ENCODE results near the gene PPM1J.
A peak's percentile ranks its signal among the peaks of the same experiment; 100 is the strongest.

The PPM1J gene

DNA sequence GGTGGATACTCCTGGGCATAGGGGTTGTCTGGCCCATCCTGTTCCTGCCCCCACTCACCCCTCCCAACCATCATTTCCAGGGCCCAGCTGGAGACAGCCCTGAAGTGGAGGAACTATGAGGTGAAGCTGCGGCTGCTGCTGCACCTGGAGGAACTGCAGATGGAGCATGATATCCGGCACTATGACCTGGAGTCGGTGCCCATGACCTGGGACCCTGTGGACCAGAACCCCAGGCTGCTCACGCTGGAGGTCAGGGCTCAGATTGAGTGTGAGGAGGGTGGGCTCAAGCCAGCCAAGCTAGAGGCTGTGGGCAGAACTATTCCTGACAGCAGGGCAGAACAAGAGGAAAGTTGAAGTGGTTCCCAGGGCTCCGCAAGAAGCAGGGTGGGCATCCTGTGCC, 22.5 kb downstream of the PPM1J start:
- DNase-seq (ENCODE audit: low spot score), result no peak

DNA sequence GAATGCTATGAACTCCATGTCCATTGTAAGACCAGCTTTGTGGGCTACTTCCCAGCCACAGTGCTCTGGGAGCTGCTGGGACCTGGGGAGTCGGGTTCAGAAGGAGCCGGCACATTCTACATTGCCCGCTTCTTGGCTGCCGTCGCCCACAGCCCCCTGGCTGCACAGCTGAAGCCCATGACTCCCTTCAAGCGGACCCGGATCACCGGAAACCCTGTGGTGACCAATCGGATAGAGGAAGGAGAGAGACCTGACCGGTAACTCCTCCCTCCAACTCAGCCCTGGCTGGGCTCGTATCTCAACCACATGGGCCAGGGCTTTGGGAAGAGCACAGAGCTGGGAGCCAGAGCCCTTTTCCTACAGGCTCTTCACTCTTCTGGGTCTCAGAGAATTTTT, 25.3 kb downstream of the PPM1J start:
- no peak for DNase-seq (ENCODE audit: low spot score)

DNA sequence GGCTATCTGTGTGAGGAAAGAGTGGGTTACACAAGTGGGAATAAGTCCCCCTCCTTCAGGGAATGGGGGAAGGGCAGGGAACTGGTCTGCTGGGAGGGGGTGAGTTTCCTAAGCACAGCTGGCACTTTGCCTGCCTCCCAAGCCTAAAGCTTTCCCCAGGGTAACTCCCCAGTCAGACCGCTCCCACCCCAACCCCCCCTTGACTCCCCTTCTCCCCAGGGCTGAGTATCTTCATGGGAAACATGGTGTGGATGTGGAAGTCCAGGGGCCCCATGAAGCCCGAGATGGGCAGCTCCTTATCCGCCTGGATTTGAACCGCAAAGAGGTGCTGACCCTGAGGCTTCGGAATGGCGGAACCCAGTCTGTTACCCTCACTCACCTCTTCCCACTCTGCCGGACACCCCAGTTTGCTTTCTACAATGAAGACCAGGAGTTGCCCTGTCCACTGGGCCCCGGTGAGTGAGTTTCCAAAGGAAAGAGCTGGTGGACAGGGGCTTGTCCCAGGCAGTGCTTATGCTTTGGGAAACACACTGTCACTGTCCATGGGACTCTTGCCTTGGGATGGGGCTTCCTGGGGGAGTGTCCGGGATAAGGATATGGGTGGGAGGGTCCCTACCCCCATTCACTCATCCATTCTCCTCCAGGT, 25.8 kb downstream of the PPM1J start:
- no peak for DNase-seq (ENCODE audit: low spot score)

DNA sequence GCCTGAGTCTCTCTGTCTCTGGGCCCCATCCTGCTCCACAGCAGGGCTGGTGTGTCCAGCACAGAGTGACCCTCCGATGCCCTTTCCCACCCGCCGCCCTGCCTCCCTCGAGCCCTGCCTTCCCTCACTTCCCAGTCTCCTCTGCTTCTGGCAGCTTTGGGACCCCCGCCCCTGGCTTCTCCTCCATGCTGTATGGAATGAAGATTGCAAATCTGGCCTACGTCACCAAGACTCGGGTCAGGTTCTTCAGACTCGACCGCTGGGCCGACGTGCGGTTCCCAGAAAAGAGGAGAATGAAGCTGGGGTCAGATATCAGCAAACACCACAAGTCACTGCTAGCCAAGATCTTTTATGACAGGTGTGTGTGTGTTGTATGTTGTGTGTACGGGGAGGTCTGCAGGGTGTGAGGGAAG, 26.3 kb downstream of the PPM1J start:
- no peak for DNase-seq (ENCODE audit: low spot score)

DNA sequence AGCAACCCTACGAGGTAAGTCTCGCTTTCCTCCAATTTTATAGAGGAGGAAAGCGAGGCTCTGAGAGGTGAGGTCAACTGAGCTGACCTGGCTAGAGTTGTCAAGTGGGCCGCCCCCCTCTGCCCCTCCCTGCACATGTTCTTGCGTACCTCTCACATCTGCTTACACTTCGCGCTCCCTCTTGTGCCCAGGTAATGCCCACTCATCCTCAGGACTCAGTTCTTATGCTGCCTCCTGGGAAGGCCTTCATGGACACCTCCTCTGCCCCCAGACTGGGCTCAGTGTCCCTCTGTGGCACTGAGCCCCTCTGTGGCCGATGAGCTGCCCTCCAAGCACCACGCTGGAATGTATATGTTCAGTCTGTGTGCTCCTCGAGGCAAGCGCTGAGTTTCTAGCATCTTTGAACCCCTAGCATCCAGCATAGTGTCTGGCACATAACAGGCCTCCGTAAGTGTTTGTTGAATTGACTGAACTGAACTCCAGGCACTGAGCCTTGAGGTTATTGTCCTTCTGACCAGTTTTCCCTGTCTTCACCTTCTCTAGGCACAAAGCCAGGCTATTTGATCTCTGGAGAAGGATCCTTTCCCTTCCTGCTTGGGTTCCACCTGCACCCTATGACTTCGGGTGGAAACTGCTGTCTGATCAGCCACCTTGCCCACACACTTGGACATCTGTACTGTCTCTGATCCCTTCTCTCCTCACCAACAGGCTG, 27.2 kb downstream of the PPM1J start:
- DNase-seq (ENCODE audit: low spot score), result no peak

DNA sequence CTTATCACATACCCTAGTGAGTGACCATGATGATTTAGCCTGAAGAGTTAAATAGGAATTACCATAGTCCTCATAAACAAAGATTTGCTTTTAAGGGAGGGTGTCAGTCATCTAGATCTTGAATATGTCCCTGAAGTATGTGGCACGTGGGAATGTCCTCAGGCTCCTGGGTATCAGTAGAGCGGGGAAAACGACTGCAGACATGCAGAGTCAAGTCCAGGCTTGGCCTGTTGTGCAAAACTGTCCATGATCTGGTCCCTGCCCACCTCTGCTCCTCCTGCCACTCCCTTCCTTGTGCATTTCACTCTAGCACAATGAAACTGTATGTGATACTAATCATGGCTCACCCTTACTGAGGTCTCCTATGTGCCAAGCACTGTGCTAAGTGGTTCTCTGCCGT, 27.8 kb downstream of the PPM1J start:
- DNase-seq (ENCODE audit: low spot score), result no peak

DNA sequence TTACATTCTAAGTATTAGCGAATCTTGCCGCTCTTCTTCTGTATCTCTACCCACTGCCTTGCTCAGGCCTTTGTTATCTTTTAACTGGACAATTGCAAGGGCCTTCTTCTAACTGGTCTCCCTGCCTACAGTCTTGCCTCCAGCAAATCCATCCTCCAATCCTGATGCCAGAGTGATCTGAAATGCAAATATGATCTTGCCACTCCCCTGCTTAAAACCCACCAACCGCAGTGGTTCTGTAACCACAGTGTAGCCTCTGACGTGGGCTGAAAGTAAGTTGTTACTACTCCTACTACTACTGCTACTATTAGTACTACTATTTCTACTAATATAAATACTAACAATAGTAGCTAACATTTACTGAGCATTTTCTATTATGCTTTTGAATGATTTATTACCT, 28.3 kb downstream of the PPM1J start:
- DNase-seq (ENCODE audit: low spot score), result no peak

DNA sequence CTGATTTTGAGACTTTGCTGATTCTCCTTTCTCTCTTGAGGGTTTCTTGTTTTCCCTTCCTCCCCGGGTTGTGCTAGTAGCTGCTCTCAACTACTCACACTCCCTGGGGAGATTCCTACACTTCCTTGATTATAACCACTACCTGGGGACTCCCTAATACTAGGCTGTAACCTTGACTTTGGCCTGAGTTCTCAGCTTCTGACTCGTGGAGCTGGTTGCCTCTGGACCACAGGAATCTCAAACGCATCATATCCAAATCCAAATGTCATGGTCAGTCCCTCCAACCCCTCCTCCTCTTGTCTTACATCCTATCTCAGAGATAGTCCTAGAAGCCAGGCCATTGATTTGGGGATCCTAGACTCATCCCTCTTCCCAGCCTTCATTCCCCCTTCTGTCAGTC, 28.7 kb downstream of the PPM1J start:
- DNase-seq (ENCODE audit: low spot score), result no peak

DNA sequence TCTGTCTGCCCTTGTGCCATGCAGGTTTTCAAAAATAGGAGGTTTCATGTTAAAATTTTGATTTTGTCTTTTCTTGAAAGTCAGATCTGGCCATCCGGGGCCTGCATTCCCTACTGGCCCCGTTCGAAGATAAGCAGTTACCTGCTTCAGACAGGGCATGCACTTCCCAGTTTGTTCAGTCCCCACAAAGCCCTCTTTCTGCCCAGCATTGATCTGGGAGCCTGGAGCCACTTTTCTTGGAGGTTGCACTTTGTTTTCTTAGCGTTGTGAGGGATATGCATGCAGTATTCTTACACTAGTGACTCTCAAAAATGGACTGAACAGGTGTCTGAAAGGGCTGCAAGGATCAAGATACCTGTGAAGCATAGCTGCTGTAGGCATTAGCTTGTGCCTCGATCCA, 29.2 kb downstream of the PPM1J start:
- DNase-seq (ENCODE audit: low spot score), result no peak

DNA sequence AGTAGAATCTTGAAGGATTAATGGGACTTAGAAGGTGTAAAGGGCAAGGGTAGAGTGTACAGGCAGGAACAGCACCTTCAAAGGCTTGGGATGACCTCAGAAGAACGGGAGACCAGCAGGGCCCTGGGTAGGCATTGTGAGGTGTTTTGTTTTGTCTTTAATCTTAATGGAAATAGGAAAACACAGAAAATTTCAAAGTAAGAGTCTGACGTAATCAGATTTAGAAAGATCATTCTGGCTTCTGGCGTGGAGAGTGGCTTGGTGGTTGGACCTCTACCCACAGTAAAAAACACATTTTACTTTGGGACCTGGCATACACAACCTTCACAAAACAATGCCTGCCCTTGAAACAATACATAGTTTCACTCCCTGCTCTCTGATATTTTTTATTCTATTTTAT, 36.5 kb downstream of the PPM1J start:
- no peak for DNase-seq (ENCODE audit: low spot score)

DNA sequence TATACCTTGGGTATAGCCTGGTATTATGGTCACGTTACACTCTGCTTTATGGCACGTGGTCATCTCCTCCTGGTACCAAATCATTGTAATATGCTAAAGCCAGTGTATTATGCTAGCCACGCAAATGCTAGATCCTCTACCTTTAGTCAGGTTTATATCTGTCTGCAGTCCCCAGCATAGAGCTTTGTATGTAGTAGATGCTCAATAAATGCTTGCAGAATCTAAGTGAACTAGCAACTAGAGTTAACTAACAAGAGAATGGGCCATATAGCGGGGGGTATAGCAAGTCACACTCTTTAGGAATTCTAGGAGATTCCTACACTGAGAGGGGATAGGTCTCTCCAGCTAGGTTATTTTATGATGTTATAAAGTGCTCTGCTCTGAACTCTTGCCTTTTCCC, 37.6 kb downstream of the PPM1J start:
- no peak for DNase-seq (ENCODE audit: low spot score)

DNA sequence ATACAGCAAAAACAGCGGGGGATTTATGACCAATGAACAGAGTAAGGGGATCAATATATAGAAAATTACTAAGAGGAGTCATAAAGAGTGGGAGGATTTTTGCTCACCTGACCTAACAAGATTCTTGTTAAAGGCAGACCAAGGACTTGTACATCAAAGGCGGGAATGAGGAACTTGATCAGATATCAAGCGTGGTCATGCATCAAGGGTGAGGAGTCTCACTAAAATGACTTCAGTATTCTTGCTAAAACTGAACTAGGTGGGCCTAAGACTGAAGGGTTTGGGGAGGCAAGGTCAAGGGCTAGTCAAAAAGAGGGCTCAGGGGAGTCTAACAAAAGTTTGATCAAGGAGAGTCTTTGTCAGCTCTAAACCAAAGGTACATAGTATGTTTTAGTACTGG, 38.6 kb downstream of the PPM1J start:
- DNase-seq (ENCODE audit: low spot score), result no peak

DNA sequence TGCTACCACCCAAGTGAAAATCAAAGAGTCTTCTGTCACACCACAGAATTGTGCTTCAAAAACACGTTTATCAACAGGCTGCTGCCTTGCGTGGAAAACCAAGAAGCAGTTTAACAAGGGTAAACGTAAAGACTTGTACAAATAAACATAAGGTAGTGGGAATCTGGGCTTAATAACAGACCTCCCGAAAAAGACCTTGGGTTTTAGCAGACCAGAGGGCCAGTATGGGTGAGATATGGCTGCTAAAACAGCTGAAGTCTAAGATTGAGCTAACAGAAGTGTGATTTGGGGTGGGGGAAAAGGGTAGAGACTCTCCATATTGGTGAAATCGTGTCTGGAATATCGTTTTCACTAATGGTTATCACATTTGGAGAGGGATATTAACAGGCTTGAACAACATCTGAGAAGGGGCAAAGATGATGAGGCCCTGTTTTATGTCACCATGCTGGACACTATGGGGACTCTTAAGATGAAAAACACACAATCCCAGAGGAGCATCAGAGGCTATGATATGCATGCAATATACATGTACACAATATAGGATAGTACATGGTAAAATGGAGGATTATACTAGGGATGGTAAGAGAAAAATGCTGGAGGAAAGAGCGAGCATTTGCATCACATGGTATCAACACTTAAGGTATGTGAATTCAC, 39.3 kb downstream of the PPM1J start:
- no peak for DNase-seq (ENCODE audit: low spot score)

DNA sequence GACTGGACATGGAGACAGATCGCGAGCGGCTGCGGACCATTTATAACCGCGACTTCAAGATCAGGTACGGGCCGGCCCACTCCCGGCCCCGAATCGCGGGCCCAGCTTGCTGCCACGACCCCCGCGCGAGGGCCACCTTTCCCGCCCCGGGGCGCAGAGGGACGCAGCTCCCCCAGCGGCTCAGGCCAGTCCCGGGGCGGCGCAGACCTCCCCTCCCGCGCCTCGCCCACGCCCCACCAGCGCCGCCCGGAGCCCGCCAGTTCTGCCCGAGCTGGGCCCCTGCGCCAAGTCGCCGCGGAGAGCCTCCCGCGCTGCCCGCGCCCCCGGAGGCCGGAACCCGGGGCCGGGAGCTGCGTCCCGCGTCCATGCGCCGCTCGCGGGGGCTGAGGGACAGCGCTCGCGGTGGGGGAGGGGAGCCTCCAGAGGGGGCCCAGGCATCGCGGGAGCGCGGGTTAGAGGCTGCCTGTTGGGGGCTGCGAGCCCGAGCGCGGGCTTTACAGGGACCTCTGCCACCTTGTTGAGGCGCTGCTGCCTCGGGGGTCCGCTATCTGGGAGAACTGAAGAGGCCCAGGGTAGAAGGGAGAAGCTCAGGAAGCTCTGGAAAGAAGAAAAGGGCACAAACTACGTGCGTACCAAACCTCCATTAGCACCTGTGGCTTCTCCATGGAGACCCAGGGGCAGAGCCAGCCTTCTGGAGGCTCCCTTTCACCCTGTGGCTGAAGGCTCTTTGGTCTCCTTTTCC, 40.0 kb downstream of the PPM1J start:
- peak; percentile 47 for DNase-seq (ENCODE audit: low spot score)

DNA sequence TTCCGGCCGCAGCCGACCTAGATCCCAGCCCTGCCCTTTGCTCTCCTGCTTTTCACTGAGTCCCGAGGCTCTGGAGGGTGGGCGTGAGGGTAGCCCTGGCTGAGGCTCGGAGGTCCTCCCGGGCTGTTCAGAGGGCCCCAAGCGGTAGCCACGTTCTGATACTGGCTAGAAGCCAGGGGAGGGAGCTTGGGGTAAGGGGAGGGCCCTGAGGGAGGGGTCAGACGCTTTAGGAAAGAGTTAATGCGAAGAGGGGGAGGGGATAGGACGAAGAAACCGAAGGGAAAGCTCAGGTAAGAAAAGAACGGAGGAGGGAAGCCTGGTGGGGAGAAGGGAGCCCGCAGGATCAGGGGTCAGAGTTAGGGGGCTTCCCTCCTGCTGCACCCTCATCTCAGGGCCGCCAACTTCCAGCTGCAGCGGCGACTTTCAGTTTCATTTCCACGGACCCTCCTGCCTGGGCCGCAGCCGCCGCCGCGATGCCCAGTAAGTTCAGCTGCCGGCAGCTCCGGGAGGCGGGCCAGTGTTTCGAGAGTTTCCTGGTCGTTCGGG, 40.6 kb downstream of the PPM1J start, which contains the start of gene MOV10:
Gene MOV10, plus strand, starts transcription at position 220 of the 546 bp plus-strand sequence. Its CDS starts 254 bp downstream, at position 474.
- DNase-seq (ENCODE audit: low spot score), result peak; percentile 61

DNA sequence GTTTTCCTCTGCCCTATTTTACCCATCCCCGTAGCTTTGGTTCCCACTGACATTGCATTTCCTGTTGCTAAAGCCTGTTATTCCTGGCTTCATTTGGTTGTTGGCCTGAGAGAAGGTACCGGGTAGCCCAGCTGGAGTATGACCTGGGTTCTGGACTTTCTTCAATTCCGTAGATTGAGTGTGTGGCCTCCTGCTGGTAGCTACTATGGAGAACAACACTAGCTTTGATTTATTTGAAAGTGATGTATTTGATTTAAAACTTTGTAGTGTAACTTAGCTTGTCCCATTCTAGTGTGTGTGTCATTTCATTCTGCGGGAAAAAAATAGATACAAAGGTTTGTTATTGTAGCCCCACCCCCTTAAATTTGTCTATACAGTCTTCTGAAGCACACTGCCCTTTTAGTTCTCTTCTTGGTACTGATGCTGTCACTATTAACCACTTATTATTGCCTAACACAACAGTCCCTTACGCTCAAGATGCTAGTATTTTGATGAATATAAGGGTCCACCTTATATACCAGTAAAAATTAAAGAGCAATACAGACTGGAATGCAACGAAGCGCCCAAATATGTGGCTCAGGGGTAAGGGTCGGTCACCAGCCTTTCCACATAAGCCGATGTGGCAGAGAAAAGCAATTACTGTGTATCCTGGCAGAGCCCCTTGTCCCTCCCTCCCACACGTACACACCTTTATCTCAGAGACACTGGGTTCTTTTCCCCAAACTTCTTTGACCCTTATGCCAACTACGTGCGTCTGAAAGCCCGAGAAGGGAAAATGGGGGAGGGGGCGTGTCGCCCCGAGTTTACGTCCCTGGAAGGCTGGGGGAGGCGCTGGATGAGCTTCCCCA, 41.3 kb downstream of the PPM1J start:
- peak; percentile 17 for DNase-seq (ENCODE audit: low spot score)

DNA sequence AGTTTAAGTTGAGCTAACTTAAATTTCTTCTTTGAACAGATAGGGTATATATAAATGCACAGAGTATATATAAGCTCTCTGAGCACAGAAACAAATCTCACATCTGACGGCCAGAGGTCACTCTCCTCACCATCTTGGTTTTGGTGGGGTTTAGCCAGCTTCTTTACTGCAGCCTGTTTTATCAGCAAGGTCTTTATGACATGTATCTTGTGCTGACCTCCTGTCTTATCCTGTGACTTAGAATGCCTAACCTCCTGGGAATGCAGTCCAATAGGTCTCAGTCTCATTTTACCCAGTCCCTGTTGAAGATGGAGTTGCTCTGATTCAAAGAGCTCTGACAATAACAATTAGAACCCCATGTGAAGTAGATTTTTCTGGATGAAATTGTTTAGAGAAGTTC, 42.3 kb downstream of the PPM1J start:
- no peak for DNase-seq (ENCODE audit: low spot score)

DNA sequence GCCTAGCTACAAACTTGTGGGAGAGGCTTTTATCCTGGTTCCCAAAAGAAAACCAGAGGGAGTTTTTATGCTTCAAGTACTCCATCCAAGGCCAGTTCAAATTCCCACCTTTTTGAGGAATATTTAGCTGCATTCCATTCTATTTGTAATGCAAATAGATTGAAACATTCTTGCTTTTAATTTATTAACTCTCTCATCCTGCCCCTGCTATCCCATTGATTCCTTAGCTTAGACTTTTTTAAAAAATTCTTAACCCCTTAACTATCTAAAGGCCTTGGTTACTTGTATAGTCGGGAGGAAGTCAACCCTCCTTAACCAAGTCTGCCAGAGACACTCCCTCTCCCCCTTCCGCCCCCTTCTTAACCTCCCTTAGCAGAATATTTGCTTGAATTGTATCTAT, 43.1 kb downstream of the PPM1J start:
- DNase-seq (ENCODE audit: low spot score), result no peak

DNA sequence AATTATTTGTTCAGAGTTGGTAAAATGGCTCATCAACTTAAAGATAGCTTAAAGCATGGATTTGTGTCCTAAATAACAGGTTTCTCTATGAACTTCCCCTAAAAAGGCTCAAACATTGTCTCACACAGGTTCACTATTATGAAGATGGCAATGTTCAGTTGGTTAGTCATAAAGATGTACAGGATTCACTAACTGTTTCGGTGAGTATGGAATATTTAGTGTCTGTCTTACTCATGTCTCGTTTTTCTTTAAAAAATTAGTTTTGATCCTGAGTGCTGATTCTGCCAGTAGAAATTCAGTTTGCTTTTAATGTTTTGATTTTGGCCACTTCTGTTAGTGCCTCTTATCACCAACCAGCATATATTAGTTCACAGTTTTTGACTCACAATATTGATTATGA, 48.2 kb downstream of the PPM1J start:
- DNase-seq (ENCODE audit: low spot score), result no peak

DNA sequence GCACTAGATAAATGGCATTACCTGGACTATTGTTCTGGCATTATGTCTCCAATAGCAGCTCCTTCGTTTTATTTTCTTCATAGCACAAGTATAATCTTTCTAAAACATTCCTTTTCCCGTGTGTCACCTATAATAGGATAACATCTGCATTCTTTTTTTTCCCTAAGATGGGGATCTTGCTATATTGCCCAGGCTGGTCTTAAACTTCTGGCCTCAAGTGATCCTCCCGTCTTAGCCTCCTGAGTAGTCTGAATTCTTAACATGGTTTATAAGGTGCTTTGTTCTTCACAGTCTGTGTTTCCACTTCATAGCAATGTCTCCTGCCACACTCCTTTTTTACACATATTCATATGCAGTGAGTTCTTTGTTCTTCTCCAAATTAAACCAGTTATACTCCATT, 49.3 kb downstream of the PPM1J start:
- DNase-seq (ENCODE audit: low spot score), result no peak
